Fibroblast of skin of back (primary cell): ENCODE data around the gene DNMT3L.
"Not testable (repeated sequence)": the region's sequence is repeated elsewhere in the genome, so short reads cannot be mapped to it uniquely, and the experiment has no call there.

ENCODE experiments used
- DNase-seq: peaks from one replicate; pipeline ENCODE4 v3.0.0-alpha.2; 2013

The DNMT3L gene

GRCh38 chr21:44275041-44275440, 13.3 kb upstream of the DNMT3L start:
- DNase-seq: no peak

DNA sequence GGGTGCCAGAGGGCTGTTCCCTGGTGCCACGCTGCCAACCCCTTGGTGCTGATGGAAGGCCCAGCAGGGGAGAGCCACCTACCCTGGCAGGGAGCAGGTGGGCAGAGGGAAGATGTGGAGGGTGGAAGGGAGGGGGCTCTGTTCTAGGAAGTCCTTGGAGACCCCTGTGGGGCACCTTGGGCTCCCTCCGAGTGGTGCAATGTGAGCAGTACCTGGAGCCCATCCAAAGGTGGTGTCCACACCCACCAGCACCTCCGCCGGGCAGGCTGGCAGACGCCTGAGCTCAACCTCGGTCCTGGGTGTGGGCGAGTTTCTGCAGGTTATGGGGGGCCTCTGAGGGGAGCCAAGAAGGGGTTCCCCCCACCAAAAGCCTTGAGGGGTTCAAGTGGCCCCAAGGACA, 11.3 kb upstream of the DNMT3L start:
- DNase-seq: no peak

DNA sequence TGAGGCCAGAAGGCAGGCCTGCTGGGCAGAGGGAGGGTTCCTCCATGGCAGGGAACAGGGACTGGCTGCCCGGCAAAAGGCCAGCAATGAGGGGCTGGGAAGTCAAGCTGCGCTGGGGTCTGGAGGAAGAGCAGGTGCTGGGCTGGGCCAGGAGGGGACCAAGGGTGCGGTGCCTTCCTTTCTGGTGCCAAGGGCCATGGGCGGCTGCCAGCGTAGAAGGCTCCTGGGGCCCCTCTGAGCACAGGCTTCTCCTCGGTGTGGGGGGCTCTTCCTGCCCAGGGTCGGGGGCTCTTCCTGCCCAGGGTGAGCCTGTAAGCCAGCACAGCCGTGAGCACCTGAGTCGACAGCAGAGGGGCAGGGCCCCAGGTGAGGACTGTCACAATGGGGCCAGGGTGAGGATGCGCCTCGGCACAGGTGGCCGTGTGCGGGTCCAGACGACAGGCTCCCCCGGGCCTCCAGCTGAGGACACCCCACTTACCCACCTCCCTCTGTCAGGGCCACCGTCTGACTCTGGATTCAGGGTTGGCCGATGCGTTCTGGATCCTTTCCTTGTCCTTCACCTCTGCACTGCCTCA, 10.7 kb upstream of the DNMT3L start:
- no peak for DNase-seq

DNA sequence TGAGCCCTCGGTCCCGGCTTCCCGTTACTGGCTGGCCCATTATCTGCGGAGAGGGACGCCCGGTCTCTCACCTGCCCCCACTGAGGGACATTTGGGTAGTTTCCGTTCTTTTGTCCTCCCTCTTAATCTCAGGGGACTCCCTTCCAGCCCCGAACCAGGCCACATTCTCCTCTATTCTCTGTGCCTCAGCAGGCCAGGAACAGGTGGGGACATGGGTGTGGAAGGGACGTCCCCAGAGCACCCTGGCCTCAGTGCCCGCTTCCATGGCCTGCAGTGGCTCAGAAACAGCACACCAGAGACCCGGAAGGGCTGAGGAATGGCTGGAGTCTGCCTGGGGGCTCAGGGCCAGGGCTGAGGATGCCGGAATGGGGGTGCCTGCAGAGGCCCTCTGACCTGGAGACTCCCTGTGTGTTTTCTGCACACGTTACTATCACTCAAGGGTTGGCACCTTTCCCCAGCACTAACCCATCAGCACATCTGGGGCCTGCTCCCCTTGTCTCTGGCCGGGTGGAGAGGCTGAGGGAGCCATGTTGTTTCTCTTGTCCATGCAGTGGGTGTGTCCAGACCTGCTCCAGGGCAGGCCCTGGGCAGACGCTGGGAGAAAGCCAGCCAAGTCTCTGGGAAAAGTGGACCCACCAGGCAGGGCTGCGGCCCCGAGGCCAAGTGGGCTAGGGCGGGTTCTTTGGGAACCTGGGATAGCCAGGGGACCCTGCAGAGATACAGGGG, 10.0 kb upstream of the DNMT3L start:
- DNase-seq: no peak

DNA sequence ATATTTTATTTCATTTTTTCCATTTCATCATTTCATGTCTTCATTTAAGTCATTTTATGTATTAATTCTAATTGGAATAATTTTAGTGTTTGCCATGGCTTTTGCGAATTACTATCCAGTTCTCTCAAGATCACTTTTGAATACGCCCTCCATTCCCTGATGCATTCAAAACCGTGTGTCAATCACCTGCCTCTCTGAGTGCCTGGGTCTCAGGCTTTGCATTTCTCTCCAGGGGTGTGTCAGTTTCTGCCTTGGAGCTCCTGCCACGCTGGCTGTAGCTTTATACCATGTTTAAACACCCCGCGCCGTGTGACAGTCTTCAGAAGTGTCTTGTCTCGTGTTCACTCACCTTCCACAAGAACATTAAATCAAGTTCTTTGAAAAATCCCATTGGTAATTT, 7.4 kb upstream of the DNMT3L start:
- no peak for DNase-seq

DNA sequence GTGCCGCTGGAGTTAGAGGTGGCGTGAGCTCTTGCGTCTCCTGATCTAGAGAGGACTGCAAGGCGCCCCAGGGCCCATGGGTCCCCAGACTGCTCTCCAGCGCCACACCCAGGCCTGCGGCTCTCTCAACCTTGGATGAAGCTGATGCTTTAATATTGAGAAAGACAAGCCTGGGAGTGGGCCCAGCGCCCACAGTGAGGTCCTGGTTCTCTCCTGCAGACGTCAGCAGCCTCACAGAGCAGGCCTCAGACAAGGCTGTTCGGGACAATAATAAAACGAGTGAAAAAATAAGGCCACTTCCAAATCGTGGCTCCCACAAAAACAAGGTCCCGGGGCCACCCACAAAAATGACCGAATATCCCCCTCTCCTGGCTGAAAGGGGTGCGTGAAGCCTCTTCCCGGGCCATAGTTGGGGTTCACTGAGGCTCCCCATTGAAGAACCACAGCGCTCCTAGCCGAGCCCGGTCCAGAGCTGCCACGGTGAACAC, 6.0 kb upstream of the DNMT3L start:
- no peak for DNase-seq

- no peak for DNase-seq
Observed at GRCh38 chr21:44265734-44266270, 4.1 kb upstream of the DNMT3L start.

GRCh38 chr21:44263768-44264167, 2.1 kb upstream of the DNMT3L start:
- no peak for DNase-seq

- DNase-seq: no peak
Observed at GRCh38 chr21:44263221-44263760, 1.6 kb upstream of the DNMT3L start.

GRCh38 chr21:44262338-44263056, 800 bp upstream of the DNMT3L start:
- DNase-seq: no peak

- no peak for DNase-seq
Observed at GRCh38 chr21:44260791-44261631, 686 bp downstream of the DNMT3L start.

- DNase-seq: no peak
Observed at GRCh38 chr21:44260066-44260465, 1.6 kb downstream of the DNMT3L start.

DNA sequence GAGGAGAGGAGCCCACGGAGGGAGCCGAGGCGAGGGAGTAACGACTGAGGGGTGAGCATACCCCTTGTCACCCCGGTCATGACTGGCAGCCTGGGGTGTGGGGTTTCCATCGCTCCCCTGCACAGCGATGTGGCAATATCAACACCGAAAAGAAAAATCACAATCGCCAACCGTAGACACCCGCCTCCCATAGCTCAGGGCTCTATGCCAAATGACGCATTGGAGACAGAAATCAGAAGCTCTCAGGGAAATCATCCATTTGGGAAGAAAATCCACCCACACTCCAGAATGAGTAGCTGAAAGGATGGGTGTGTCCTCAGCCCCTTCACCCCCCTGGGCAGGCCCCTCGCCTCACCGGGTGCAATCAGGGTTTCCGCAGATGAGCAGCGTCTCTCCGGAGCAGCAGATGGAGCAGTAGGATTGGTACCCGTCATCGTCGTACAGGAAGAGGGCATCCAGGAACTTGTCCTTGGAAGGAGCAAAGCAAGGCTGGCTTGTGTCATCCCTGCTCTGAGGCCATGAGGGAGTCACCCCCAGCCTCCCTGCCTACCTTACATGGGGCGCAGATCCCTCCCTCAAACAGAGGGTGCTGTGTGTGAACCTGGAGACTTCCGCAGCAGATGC, 2.5 kb downstream of the DNMT3L start:
- no peak for DNase-seq

- no peak for DNase-seq
Observed at GRCh38 chr21:44258056-44258725, 3.5 kb downstream of the DNMT3L start.

- DNase-seq: peak; percentile 11
Observed at GRCh38 chr21:44255511-44255981, 6.2 kb downstream of the DNMT3L start.

GRCh38 chr21:44253832-44254710, 7.6 kb downstream of the DNMT3L start:
- DNase-seq: no peak

DNA sequence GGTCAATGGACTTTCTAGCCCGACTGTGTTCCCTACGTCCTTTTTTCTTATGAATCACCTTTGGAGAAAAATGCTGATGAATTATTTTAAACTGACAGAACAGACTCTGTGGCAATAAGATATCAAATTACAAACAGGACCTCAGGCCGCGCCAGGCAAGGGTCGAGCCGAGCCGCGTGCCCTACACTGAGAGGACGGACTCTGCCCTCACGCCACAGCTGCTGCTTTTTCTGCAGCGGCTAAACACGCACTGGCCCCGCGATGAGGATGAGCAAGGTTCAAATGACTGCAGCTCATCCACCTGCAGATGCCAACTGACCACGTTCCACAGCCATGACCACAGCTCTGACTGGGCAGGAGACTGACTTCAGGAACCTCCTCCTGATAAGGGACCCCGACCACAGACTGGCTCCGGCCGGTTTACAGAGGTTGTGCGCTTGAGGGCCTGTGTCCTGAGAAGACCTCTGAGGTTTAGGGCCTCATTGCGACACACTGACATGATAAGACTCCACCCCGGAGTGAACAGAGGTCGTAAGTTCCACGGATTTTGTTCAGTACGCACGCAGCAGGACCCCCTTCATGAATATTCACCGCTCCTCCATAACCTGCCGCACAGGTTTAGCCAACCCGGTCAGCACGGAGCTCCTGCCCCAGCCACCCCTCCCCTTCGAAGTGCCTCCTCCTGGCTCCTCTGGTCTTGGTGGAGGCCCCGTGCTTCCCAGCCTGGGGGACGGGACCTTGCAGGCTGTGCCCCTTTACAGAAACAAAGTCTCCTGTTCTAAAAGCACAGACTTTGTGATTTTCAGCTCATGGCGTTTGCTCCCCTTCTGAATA, 12.3 kb downstream of the DNMT3L start:
- not testable (repeated sequence) for DNase-seq

GRCh38 chr21:44247904-44248303, 13.8 kb downstream of the DNMT3L start:
- DNase-seq: not testable (repeated sequence)

- not testable (repeated sequence) for DNase-seq
Observed at GRCh38 chr21:44243980-44244379, 17.7 kb downstream of the DNMT3L start.
